Measurements from ENCODE around the gene TRAPPC10. TPM values are rescaled to one million over a fixed set of nuclear protein-coding genes. Genes with fewer than 3 reads are reported as not detected.

Gene TRAPPC10
- total and polyA plus RNA-seq, 10 of the 15 experiments (the other 5 are each of a cell fraction or from before 2014, with no cell fraction given): 1.1 to 39.6 (median 28.2) TPM

GRCh38 chr21:44066116-44066515, 54.0 kb downstream of the TRAPPC10 start (continued):
- TF ChIP-seq POLR2AphosphoS2 (IDR thresholded peaks at IDR 0.05; ENCODE audit: low read depth, low read length): no peak
- TF ChIP-seq ZNF217 (IDR thresholded peaks at IDR 0.05): no peak
- no peak for TF ChIP-seq POLR2A (IDR thresholded peaks at IDR 0.05; ENCODE audit: low read depth, low read length)
- TF ChIP-seq ETV6 (conservative IDR thresholded peaks at IDR 0.05 in 1 of 2, IDR thresholded peaks at IDR 0.05 in 1 of 2; ENCODE audit: borderline replicate concordance in 1 of 2, low read depth in 1 of 2): no peak
- TF ChIP-seq NFXL1 (IDR thresholded peaks at IDR 0.05; ENCODE audit: borderline replicate concordance): no peak
- no peak for TF ChIP-seq IRF3 (IDR thresholded peaks at IDR 0.05)
- no peak for TF ChIP-seq TCF12 (IDR thresholded peaks at IDR 0.05; ENCODE audit: low read depth, low read length)
- TF ChIP-seq JUND (IDR thresholded peaks at IDR 0.05; ENCODE audit: low read depth, low read length): no peak
- TF ChIP-seq ZNF687 (IDR thresholded peaks at IDR 0.05): no peak

Measured in GM12878 (cell line).